ENCODE data around the gene MYO7A. TPM values are rescaled to one million over a fixed set of nuclear protein-coding genes. Genes with fewer than 3 reads are reported as not detected.

Gene MYO7A
- polyA plus RNA-seq, 1 donor (not counting 4 experiments of a cell fraction or from before 2014, with no cell fraction given): 0.75 TPM

GRCh38 chr11:77259641-77260040 is 131.6 kb downstream of the MYO7A start:
- Histone ChIP-seq H3K9me3 (ENCODE audit: control insufficient read depth, low read depth, low read length) (no peaks in the 10 kb centered on the region), H3K79me2 (ENCODE audit: control insufficient read depth, insufficient read depth, low read length) (no peaks in the 10 kb centered on the region), H3K36me3 (ENCODE audit: control insufficient read depth in 2 of 2, extremely low read depth in 1 of 2, insufficient read depth in 2 of 2, low read length in 2 of 2) (no peaks in the 10 kb centered on the region), H3K9ac (ENCODE audit: control insufficient read depth, extremely low read depth, insufficient read depth, low read length) (no peak overlapping the region), H4K20me1 (ENCODE audit: control insufficient read depth, extremely low read depth, insufficient read depth, low read length) (no peaks in the 10 kb centered on the region), H3K4me2 (ENCODE audit: control insufficient read depth, extremely low read depth, insufficient read depth, low read depth, low read length) (no peak overlapping the region), H3K4me1 (ENCODE audit: control insufficient read depth, extremely low read depth, insufficient read depth, low read length) (no peaks in the 10 kb centered on the region), H3K27me3 (ENCODE audit: control insufficient read depth, extremely low read depth, insufficient read depth, low read length) (no peaks in the 10 kb centered on the region), H3K9me1 (ENCODE audit: control insufficient read depth, extremely low read depth, insufficient read depth, low read length) (no peaks in the 10 kb centered on the region), H2AFZ (ENCODE audit: control insufficient read depth, low read length) (no peak overlapping the region), H3K4me3 (ENCODE audit: control insufficient read depth in 2 of 3, extremely low read depth in 1 of 3, insufficient read depth in 2 of 3, low read depth in 1 of 3, low read length in 3 of 3) (no peak overlapping the region), H3K27ac (ENCODE audit: control insufficient read depth, insufficient read depth, low read length) (no peak overlapping the region)
- no peak for DNase-seq (ENCODE audit: low read depth, low spot score)
- FAIRE-seq: no peak
- dilution Hi-C loops (cut with MboI; ENCODE audit: extremely low pct_ligation_motif_present, low sequenced_read_pairs): no loop called here
- TF ChIP-seq EZH2 (IDR thresholded peaks at IDR 0.05; ENCODE audit: low read length) (no peak), CTCF (optimal IDR thresholded peaks at IDR 0.05 in 1 of 3, IDR thresholded peaks at IDR 0.05 in 1 of 3, conservative IDR thresholded peaks at IDR 0.05 in 1 of 3; ENCODE audit: extremely low read depth in 1 of 3, insufficient read depth in 2 of 3, low read length in 3 of 3) (no peak)

GRCh38 chr11:77262803-77263202 is 134.8 kb downstream of the MYO7A start:
- FAIRE-seq (no peak), DNase-seq (ENCODE audit: low read depth, low spot score) (no peak)
- TF ChIP-seq CTCF (optimal IDR thresholded peaks at IDR 0.05 in 1 of 3, IDR thresholded peaks at IDR 0.05 in 1 of 3, conservative IDR thresholded peaks at IDR 0.05 in 1 of 3; ENCODE audit: extremely low read depth in 1 of 3, insufficient read depth in 2 of 3, low read length in 3 of 3) (no peak), EZH2 (IDR thresholded peaks at IDR 0.05; ENCODE audit: low read length) (no peak)
- Histone ChIP-seq H2AFZ (ENCODE audit: control insufficient read depth, low read length) (no peak overlapping the region), H3K4me1 (ENCODE audit: control insufficient read depth, extremely low read depth, insufficient read depth, low read length) (peaks cover 3% of the 10 kb centered on the region), H3K79me2 (ENCODE audit: control insufficient read depth, insufficient read depth, low read length) (no peaks in the 10 kb centered on the region), H3K4me3 (ENCODE audit: control insufficient read depth in 2 of 3, extremely low read depth in 1 of 3, insufficient read depth in 2 of 3, low read depth in 1 of 3, low read length in 3 of 3) (no peak overlapping the region), H3K36me3 (ENCODE audit: control insufficient read depth in 2 of 2, extremely low read depth in 1 of 2, insufficient read depth in 2 of 2, low read length in 2 of 2) (no peaks in the 10 kb centered on the region), H3K4me2 (ENCODE audit: control insufficient read depth, extremely low read depth, insufficient read depth, low read depth, low read length) (no peak overlapping the region), H3K9me1 (ENCODE audit: control insufficient read depth, extremely low read depth, insufficient read depth, low read length) (no peaks in the 10 kb centered on the region), H3K27me3 (ENCODE audit: control insufficient read depth, extremely low read depth, insufficient read depth, low read length) (no peaks in the 10 kb centered on the region), H3K9me3 (ENCODE audit: control insufficient read depth, low read depth, low read length) (no peaks in the 10 kb centered on the region), H3K9ac (ENCODE audit: control insufficient read depth, extremely low read depth, insufficient read depth, low read length) (no peak overlapping the region), H4K20me1 (ENCODE audit: control insufficient read depth, extremely low read depth, insufficient read depth, low read length) (no peaks in the 10 kb centered on the region), H3K27ac (ENCODE audit: control insufficient read depth, insufficient read depth, low read length) (no peak overlapping the region)
- dilution Hi-C loops (cut with MboI; ENCODE audit: extremely low pct_ligation_motif_present, low sequenced_read_pairs): no loop called here

Other genes with a start within 250 kb of the MYO7A start
- gene B3GNT6, start 93.8 kb upstream of the MYO7A start, polyA plus RNA-seq: not detected in 3 replicates
- gene CAPN5, start 61.3 kb upstream of the MYO7A start, polyA plus RNA-seq: 0.97 to 1.9 TPM (median 1.2 TPM) in 3 replicates
- not detected in 3 replicates for gene OMP, start 25.4 kb upstream of the MYO7A start, polyA plus RNA-seq
- gene GDPD4, start 173.4 kb downstream of the MYO7A start, polyA plus RNA-seq: not detected in 3 replicates

All from keratinocyte (primary cell).